Measurements from ENCODE around the gene PNCK. TPM values are rescaled to one million over a fixed set of nuclear protein-coding genes. Genes with fewer than 3 reads are reported as not detected.

The PNCK gene
- total RNA-seq, 1 donor from 2014 or later: 0.72 TPM

GRCh38 chrX:153642655-153643430, 30.8 kb downstream of the PNCK start:
- Histone ChIP-seq H3K27me3 (peaks cover 20% of the 10 kb centered on the region), H3K4me3 (no peak overlapping the region), H3K4me1 (peaks cover 5% of the 10 kb centered on the region), H3K36me3 (no peaks in the 10 kb centered on the region), H3K27ac (no peak overlapping the region), H3K9me3 (no peaks in the 10 kb centered on the region)
- intact Hi-C loops (cut with DNase I): no loop called here
- ATAC-seq: no peak
- no peak for DNase-seq
- TF ChIP-seq CTCF (IDR thresholded peaks at IDR 0.05): no peak

- DNase-seq: peak; percentile 31
- Histone ChIP-seq H3K36me3 (no peaks in the 10 kb centered on the region), H3K4me1 (peaks cover 5% of the 10 kb centered on the region), H3K4me3 (peak overlapping the region; percentile 16), H3K27ac (no peak overlapping the region), H3K9me3 (no peaks in the 10 kb centered on the region), H3K27me3 (peaks cover 20% of the 10 kb centered on the region)
- TF ChIP-seq CTCF (IDR thresholded peaks at IDR 0.05): no peak
- intact Hi-C loops (cut with DNase I): no loop called here
- no peak for ATAC-seq
These were observed 31.5 kb downstream of the PNCK start for GRCh38 chrX:153642051-153642654.

GRCh38 chrX:153641627-153642026, 32.0 kb downstream of the PNCK start:
- DNase-seq: no peak
- Histone ChIP-seq H3K27ac (no peak overlapping the region), H3K4me1 (peaks cover 5% of the 10 kb centered on the region), H3K36me3 (no peaks in the 10 kb centered on the region), H3K4me3 (no peak overlapping the region), H3K27me3 (peaks cover 16% of the 10 kb centered on the region), H3K9me3 (no peaks in the 10 kb centered on the region)
- TF ChIP-seq CTCF (IDR thresholded peaks at IDR 0.05): no peak
- intact Hi-C loops (cut with DNase I): no loop called here
- no peak for ATAC-seq

- H3K27me3 ChIP-seq: peaks cover 14% of the 10 kb centered on the region
- no peak for ATAC-seq
- DNase-seq: no peak
These were observed 32.7 kb downstream of the PNCK start for GRCh38 chrX:153640736-153641575.

More at GRCh38 chrX:153640736-153641575, 32.7 kb downstream of the PNCK start:
- H3K4me3 ChIP-seq: no peak overlapping the region
- H3K36me3 ChIP-seq: no peaks in the 10 kb centered on the region
- intact Hi-C loops (cut with DNase I): no loop called here
- no peaks in the 10 kb centered on the region for H3K9me3 ChIP-seq
- H3K27ac ChIP-seq: no peak overlapping the region
- H3K4me1 ChIP-seq: peaks cover 5% of the 10 kb centered on the region
- no peak for TF ChIP-seq CTCF (IDR thresholded peaks at IDR 0.05)
